Mucosa of descending colon (tissue), 3 donors: ENCODE data around the gene SMARCE1. TPM values are rescaled to one million over a fixed set of nuclear protein-coding genes. Genes with fewer than 3 reads are reported as not detected.

Experiments used
- ATAC-seq: fragments of 200-7000 bp; cut with Tn5 transposase; one replicate; pipeline ENCODE4 v1.9.1; 2020; ENCODE audit warnings: mild to moderate bottlenecking, moderate library complexity
- DNase-seq, 3 donors: peaks; one replicate each; pipeline ENCODE4 v3.0.0-alpha.2; 2020
- H3K36me3 ChIP-seq: fragments of 200-600 bp; one replicate; pipeline ENCODE4 v1.8.0; 2021; ENCODE audit warnings: low read depth, mild to moderate bottlenecking
- H3K4me1 ChIP-seq: fragments of 200-600 bp; one replicate; pipeline ENCODE4 v1.8.0; 2021; ENCODE audit warnings: low read depth, mild to moderate bottlenecking
- H3K4me3 ChIP-seq: fragments of 200-600 bp; one replicate; pipeline ENCODE4 v1.8.0; 2021; ENCODE audit warnings: mild to moderate bottlenecking
- H3K9me3 ChIP-seq: fragments of 200-600 bp; one replicate; pipeline ENCODE4 v1.8.0; 2021; ENCODE audit warnings: mild to moderate bottlenecking
- CTCF ChIP-seq: fragments of 200-600 bp; IDR thresholded peaks from one replicate; pipeline ENCODE4 v1.8.0; 2022; ENCODE audit warnings: antibody characterized with exemption, mild to moderate bottlenecking
- intact Hi-C, 2 donors: fragments of 100-400 bp; cut with DNase I in 1 of 2; cut with micrococcal nuclease in 1 of 2; formaldehyde crosslinking; loops; one replicate each; pipeline versions ENCODE4 v1.11.0 to v1.11.1; 2022; cut with DNase I, micrococcal nuclease
- total RNA-seq, 3 donors: library from RNA; stranded (reverse); fragmentation: NEBNext Ultra II Directional in 2 of 3; extraction: Animal tissue kit (Norgen Biotek cat#: 25700) in 2 of 3; gene quantifications; one replicate each; pipeline versions ENCODE4 v1.2.1 to v1.2.4, GENCODE V29; 2021 to 2023
- donor health status: DM: no; HTN: no; CAD: no; lungs with moderate emphysema.
- donor health status: DM: no; HTN: no; CAD: no.
- donor health status: DM: no; HTN: yes; CAD: no.

SMARCE1 gene
- total RNA-seq, 3 donors from 2014 or later: 72.0 to 93.8 (median 87.9) TPM

GRCh38 chr17:40645943-40646342 is 1.7 kb downstream of the SMARCE1 start:
- DNase-seq: no peak
- no peaks in the 10 kb centered on the region for H3K36me3 ChIP-seq
- TF ChIP-seq CTCF: no peak
- ATAC-seq: no peak
- intact Hi-C loops: no loop called here
- no peaks in the 10 kb centered on the region for H3K9me3 ChIP-seq
- peaks cover 10% of the 10 kb centered on the region for H3K4me1 ChIP-seq
- no peak overlapping the region for H3K4me3 ChIP-seq

- H3K9me3 ChIP-seq: no peaks in the 10 kb centered on the region
- H3K4me3 ChIP-seq: no peak overlapping the region
- intact Hi-C loops: no loop called here
- DNase-seq (no peak), ATAC-seq (no peak)
- peaks cover 10% of the 10 kb centered on the region for H3K4me1 ChIP-seq
- H3K36me3 ChIP-seq: no peaks in the 10 kb centered on the region
- TF ChIP-seq CTCF: no peak
Observed at GRCh38 chr17:40645291-40645690, 2.3 kb downstream of the SMARCE1 start.

- intact Hi-C loops: no loop called here
- H3K4me1 ChIP-seq: no peaks in the 10 kb centered on the region
- TF ChIP-seq CTCF: no peak
- peaks cover 14% of the 10 kb centered on the region for H3K36me3 ChIP-seq
- ATAC-seq (no peak), DNase-seq (no peak)
- no peaks in the 10 kb centered on the region for H3K9me3 ChIP-seq
- no peak overlapping the region for H3K4me3 ChIP-seq
Observed at GRCh38 chr17:40637931-40638330, 9.7 kb downstream of the SMARCE1 start.

DNA sequence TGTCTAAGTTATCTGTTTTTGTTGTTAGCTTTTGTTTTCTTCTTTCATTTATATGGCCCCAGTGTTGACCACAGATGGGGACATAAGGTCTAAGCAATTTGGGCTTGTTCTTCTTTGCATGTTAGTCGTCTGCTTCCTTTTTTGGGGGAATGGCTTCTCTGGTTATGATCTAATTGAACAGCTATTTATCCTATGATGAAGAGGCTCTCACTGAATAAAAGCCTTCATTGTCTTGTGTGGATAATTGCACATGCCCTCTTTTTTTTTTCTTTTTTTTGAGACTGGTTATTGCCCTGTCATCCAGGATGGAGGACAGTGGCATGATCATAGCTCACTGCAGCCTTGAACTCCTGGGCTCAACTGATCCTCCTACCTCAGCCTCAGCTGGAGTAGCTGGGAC is 13.7 kb downstream of the SMARCE1 start:
- DNase-seq: no peak
- H3K9me3 ChIP-seq: no peaks in the 10 kb centered on the region
- ATAC-seq: no peak
- no peak overlapping the region for H3K4me3 ChIP-seq
- H3K4me1 ChIP-seq: no peaks in the 10 kb centered on the region
- peaks cover 18% of the 10 kb centered on the region for H3K36me3 ChIP-seq
- intact Hi-C loops: no loop called here
- no peak for TF ChIP-seq CTCF

GRCh38 chr17:40632216-40632615 is 15.4 kb downstream of the SMARCE1 start:
- DNase-seq: no peak
- ATAC-seq: peak; percentile 88
- Histone ChIP-seq H3K36me3 (peaks cover 18% of the 10 kb centered on the region), H3K4me3 (no peak overlapping the region), H3K9me3 (no peaks in the 10 kb centered on the region), H3K4me1 (no peaks in the 10 kb centered on the region)
- intact Hi-C loops: no loop called here
- TF ChIP-seq CTCF: no peak

GRCh38 chr17:40629842-40630241 is 17.8 kb downstream of the SMARCE1 start:
- no peak for DNase-seq
- no peak overlapping the region for H3K4me3 ChIP-seq
- intact Hi-C loops: no loop called here
- no peak for TF ChIP-seq CTCF
- H3K4me1 ChIP-seq: no peaks in the 10 kb centered on the region
- ATAC-seq: no peak
- peaks cover 7% of the 10 kb centered on the region for H3K36me3 ChIP-seq
- H3K9me3 ChIP-seq: no peaks in the 10 kb centered on the region
